Keratinocyte (primary cell): ENCODE results near the gene ARHGAP24. TPM values are rescaled to one million over a fixed set of nuclear protein-coding genes. Genes with fewer than 3 reads are reported as not detected.
A peak's percentile ranks its signal among the peaks of the same experiment; 100 is the strongest.

Experiments
- DNase-seq: peaks from one replicate; pipeline ENCODE4 v3.0.0-alpha.2; 2011; ENCODE audit warnings: low read depth, missing footprints, low spot score
- FAIRE-seq: peaks from 2 replicates; lab custom pipeline; 2011; peaks lifted over from hg19 to GRCh38; lab: Jason Lieb, UNC
- H2AFZ ChIP-seq: 2 replicates; pipeline ENCODE4 v1.6.0; 2012; ENCODE audit warnings: low read length, control low read depth, inconsistent platforms; ENCODE audit not compliant: control insufficient read depth
- H3K27ac ChIP-seq: 2 replicates; pipeline ENCODE4 v1.5.1; 2011; ENCODE audit warnings: low read length; ENCODE audit not compliant: control insufficient read depth, insufficient read depth
- H3K27me3 ChIP-seq: 3 replicates; pipeline ENCODE4 v1.6.0; 2011; ENCODE audit warnings: low read length; ENCODE audit not compliant: control insufficient read depth, insufficient read depth; ENCODE audit errors: extremely low read depth
- H3K36me3 ChIP-seq, 2 experiments: 2 replicates in 1 of 2; 3 replicates in 1 of 2; pipeline ENCODE4 v1.5.1; 2011; ENCODE audit warnings: low read length in 2 of 2, mild to moderate bottlenecking in 1 of 2; ENCODE audit not compliant: control insufficient read depth in 2 of 2, insufficient read depth in 2 of 2; ENCODE audit errors: extremely low read depth in 1 of 2
- H3K4me1 ChIP-seq: 3 replicates; pipeline ENCODE4 v1.5.1; 2011; ENCODE audit warnings: low read length; ENCODE audit not compliant: control insufficient read depth, insufficient read depth; ENCODE audit errors: extremely low read depth
- H3K4me2 ChIP-seq: 3 replicates; pipeline ENCODE4 v1.6.0; 2011; ENCODE audit warnings: low read depth, low read length; ENCODE audit not compliant: control insufficient read depth, insufficient read depth; ENCODE audit errors: extremely low read depth
- H3K4me3 ChIP-seq, 3 experiments: fragments of 200-600 bp in 1 of 3; sonication (generic) in 1 of 3; 2 replicates in 2 of 3; 3 replicates in 1 of 3; pipeline ENCODE4 v1.5.1; 2011 to 2016; ENCODE audit warnings: low read length in 3 of 3, mild to moderate bottlenecking in 3 of 3, control low read depth in 2 of 3, inconsistent platforms in 1 of 3, low read depth in 1 of 3, mixed read lengths in 1 of 3, mixed run types in 1 of 3, moderate library complexity in 1 of 3; ENCODE audit not compliant: control insufficient read depth in 2 of 3, insufficient read depth in 2 of 3; ENCODE audit errors: extremely low read depth in 1 of 3
- H3K79me2 ChIP-seq: 2 replicates; pipeline ENCODE4 v1.6.0; 2012; ENCODE audit warnings: low read length; ENCODE audit not compliant: control insufficient read depth, insufficient read depth
- H3K9ac ChIP-seq: 3 replicates; pipeline ENCODE4 v1.6.0; 2011; ENCODE audit warnings: low read length; ENCODE audit not compliant: control insufficient read depth, insufficient read depth; ENCODE audit errors: extremely low read depth
- H3K9me1 ChIP-seq: 3 replicates; pipeline ENCODE4 v1.6.0; 2011; ENCODE audit warnings: low read length; ENCODE audit not compliant: control insufficient read depth, insufficient read depth; ENCODE audit errors: extremely low read depth
- H3K9me3 ChIP-seq: 2 replicates; pipeline ENCODE4 v1.5.1; 2012; ENCODE audit warnings: low read depth, low read length; ENCODE audit not compliant: control insufficient read depth
- H4K20me1 ChIP-seq: 3 replicates; pipeline ENCODE4 v1.6.0; 2011; ENCODE audit warnings: low read length; ENCODE audit not compliant: control insufficient read depth, insufficient read depth; ENCODE audit errors: extremely low read depth
- CTCF ChIP-seq, 3 experiments: IDR thresholded peaks in 1 of 3; conservative IDR thresholded peaks in 1 of 3; optimal IDR thresholded peaks in 1 of 3; 2 replicates in 2 of 3; 3 replicates in 1 of 3; pipeline versions ENCODE3 to v1.5.1; 2011; ENCODE audit warnings: low read length in 3 of 3, mild to moderate bottlenecking in 3 of 3, moderate library complexity in 2 of 3, control low read depth in 1 of 3, inconsistent platforms in 1 of 3; ENCODE audit not compliant: insufficient read depth in 2 of 3; ENCODE audit errors: extremely low read depth in 1 of 3
- EZH2 ChIP-seq: IDR thresholded peaks from one replicate; pipeline ENCODE4 v1.6.1; 2012; ENCODE audit warnings: inconsistent platforms, mild to moderate bottlenecking, low read length, moderate library complexity
- dilution Hi-C: fragments of 300-500 bp; cut with MboI; formaldehyde crosslinking; loops from one replicate; pipeline ENCODE4 v1.7.0; 2020; ENCODE audit warnings: low sequenced_read_pairs; ENCODE audit not compliant: extremely low pct_ligation_motif_present
- polyA plus RNA-seq, 5 experiments: library from polyadenylated mRNA; depleted of rRNA in 3 of 5; stranded (reverse) in 3 of 5; stranded (forward) in 1 of 5; unstranded in 1 of 5; fragments of >200 nt; gene quantifications; 1 replicate in 1 of 5; 2 replicates in 3 of 5; 3 replicates in 1 of 5; pipeline versions ENCODE4 v1.2.1 to v1.2.3, GENCODE V29; 2011 to 2012; ENCODE audit warnings: missing spikeins in 2 of 5, low read depth in 1 of 5, low replicate concordance in 1 of 5

Gene ARHGAP24
- polyA plus RNA-seq, 1 donor (not counting 4 experiments of a cell fraction or from before 2014, with no cell fraction given): 0.87 TPM

GRCh38 chr4:85543832-85544231 is 68.9 kb downstream of the ARHGAP24 start:
- DNase-seq (no peak), FAIRE-seq (no peak)
- H3K4me2 ChIP-seq: no peak overlapping the region
- no peaks in the 10 kb centered on the region for H3K9me1 ChIP-seq
- no peak overlapping the region for H3K27ac ChIP-seq
- H3K36me3 ChIP-seq: no peaks in the 10 kb centered on the region
- no peaks in the 10 kb centered on the region for H3K9me3 ChIP-seq
- no peaks in the 10 kb centered on the region for H3K4me1 ChIP-seq
- no peaks in the 10 kb centered on the region for H3K27me3 ChIP-seq
- TF ChIP-seq CTCF (optimal IDR thresholded peaks at IDR 0.05 in 1 of 3, IDR thresholded peaks at IDR 0.05 in 1 of 3, conservative IDR thresholded peaks at IDR 0.05 in 1 of 3; ENCODE audit: extremely low read depth in 1 of 3, insufficient read depth in 2 of 3, low read length in 3 of 3) (no peak), EZH2 (no peak)
- H3K79me2 ChIP-seq: no peaks in the 10 kb centered on the region
- H4K20me1 ChIP-seq: no peaks in the 10 kb centered on the region
- dilution Hi-C loops: no loop called here
- no peak overlapping the region for H3K4me3 ChIP-seq
- H2AFZ ChIP-seq: no peak overlapping the region
- H3K9ac ChIP-seq: no peak overlapping the region

- Histone ChIP-seq H3K9me1 (no peaks in the 10 kb centered on the region), H3K4me3 (no peak overlapping the region), H4K20me1 (no peaks in the 10 kb centered on the region), H2AFZ (no peak overlapping the region), H3K9ac (no peak overlapping the region), H3K36me3 (no peaks in the 10 kb centered on the region), H3K9me3 (no peaks in the 10 kb centered on the region), H3K4me2 (no peak overlapping the region), H3K79me2 (no peaks in the 10 kb centered on the region), H3K27ac (no peak overlapping the region), H3K4me1 (no peaks in the 10 kb centered on the region), H3K27me3 (no peaks in the 10 kb centered on the region)
- FAIRE-seq (no peak), DNase-seq (no peak)
- TF ChIP-seq EZH2: no peak
- dilution Hi-C loops: no loop called here
Measured at GRCh38 chr4:85544751-85545150, 69.8 kb downstream of the ARHGAP24 start.

- Histone ChIP-seq H3K4me2 (no peak overlapping the region), H3K36me3 (no peaks in the 10 kb centered on the region), H3K9me1 (no peaks in the 10 kb centered on the region), H3K9ac (no peak overlapping the region), H3K4me3 (no peak overlapping the region), H3K79me2 (no peaks in the 10 kb centered on the region), H3K9me3 (no peaks in the 10 kb centered on the region), H4K20me1 (no peaks in the 10 kb centered on the region), H3K27ac (no peak overlapping the region), H3K4me1 (no peaks in the 10 kb centered on the region), H2AFZ (no peak overlapping the region), H3K27me3 (no peaks in the 10 kb centered on the region)
- TF ChIP-seq CTCF (optimal IDR thresholded peaks at IDR 0.05 in 1 of 3, IDR thresholded peaks at IDR 0.05 in 1 of 3, conservative IDR thresholded peaks at IDR 0.05 in 1 of 3; ENCODE audit: extremely low read depth in 1 of 3, insufficient read depth in 2 of 3, low read length in 3 of 3): peak in 1 of 3 experiments; percentile 34
- TF ChIP-seq EZH2: no peak
- FAIRE-seq: no peak
- dilution Hi-C loops: no loop called here
- DNase-seq: no peak
Measured at GRCh38 chr4:85548116-85548515, 73.2 kb downstream of the ARHGAP24 start.
